Esophagus muscularis mucosa (tissue), 4 donors: ENCODE data around the gene VWA7. TPM values are rescaled to one million over a fixed set of nuclear protein-coding genes. Genes with fewer than 3 reads are reported as not detected.

Experiments used
- DNase-seq: peaks from one replicate; pipeline ENCODE4 v3.0.0-alpha.2; 2017; ENCODE audit errors: extremely low spot score
- H3K27ac ChIP-seq, 4 donors: fragments of 200-600 bp; sonication (generic); replicated peaks in 1 of 4; 1 replicate in 3 of 4; 2 replicates in 1 of 4; pipeline ENCODE4 v1.5.1; 2016 to 2019; ENCODE audit warnings: mild to moderate bottlenecking in 1 of 4
- H3K27me3 ChIP-seq, 4 donors: fragments of 200-600 bp; sonication (generic); one replicate each; pipeline versions ENCODE4 v1.5.1 to v1.6.0; 2016 to 2019
- H3K36me3 ChIP-seq, 4 donors: fragments of 200-600 bp; sonication (generic); one replicate each; pipeline ENCODE4 v1.5.1; 2016 to 2019
- H3K4me1 ChIP-seq, 4 donors: fragments of 200-600 bp; sonication (generic); one replicate each; pipeline ENCODE4 v1.5.1; 2016 to 2019
- H3K4me3 ChIP-seq, 4 donors: fragments of 200-600 bp; sonication (generic); 1 replicate in 2 of 4; 2 replicates in 2 of 4; pipeline ENCODE4 v1.5.1; 2016 to 2019; ENCODE audit warnings: mild to moderate bottlenecking in 4 of 4, moderate library complexity in 1 of 4
- H3K9me3 ChIP-seq, 4 donors: fragments of 200-600 bp; sonication (generic); 1 replicate in 3 of 4; 2 replicates in 1 of 4; pipeline ENCODE4 v1.5.1; 2016 to 2019
- CTCF ChIP-seq, 3 experiments: fragments of 200-600 bp in 2 of 3; fragments of 450-650 bp in 1 of 3; sonication (generic) in 2 of 3; IDR thresholded peaks; one replicate each; pipeline ENCODE4 v1.5.1; 2017 to 2019; ENCODE audit warnings: antibody characterized with exemption in 3 of 3, mild to moderate bottlenecking in 2 of 3, moderate library complexity in 1 of 3
- EP300 ChIP-seq: sonication (generic); formaldehyde crosslinking; IDR thresholded peaks from one replicate; pipeline ENCODE4 v1.6.1; 2017; ENCODE audit warnings: antibody characterized with exemption
- POLR2A ChIP-seq: fragments of 450-650 bp; IDR thresholded peaks from one replicate; pipeline ENCODE4 v1.6.1; 2017; ENCODE audit warnings: antibody characterized with exemption, moderate library complexity, mild to moderate bottlenecking, low read depth
- POLR2AphosphoS5 ChIP-seq, 2 donors: sonication (generic); formaldehyde crosslinking; IDR thresholded peaks; one replicate each; pipeline ENCODE4 v1.6.1; 2017; ENCODE audit warnings: antibody characterized with exemption in 2 of 2
- WGBS: methylation state at CpG from one replicate; pipeline ENCODE4 v1.1.5; 2018; 5-methylcytosine and 5-hydroxymethylcytosine counted together
- intact Hi-C: fragments of 100-400 bp; cut with DNase I; formaldehyde crosslinking; loops from one replicate; pipeline ENCODE4 v1.15.1; 2023
- total RNA-seq, 4 donors: library from RNA; depleted of rRNA; stranded (reverse); fragments of >200 nt; gene quantifications; one replicate each; pipeline versions ENCODE4 v1.1.0 to v1.2.1, GENCODE V29; 2016

Gene VWA7
- total RNA-seq, 4 donors from 2014 or later = 0.40 to 0.50 (median 0.45) TPM; not detected in 1

- Histone ChIP-seq H3K27ac (no peak overlapping the region), H3K4me1 (peaks cover 12 to 22% (median 16%) of the 10 kb centered on the region in 4 donors), H3K9me3 (no peaks in the 10 kb centered on the region), H3K27me3 (no peaks in the 10 kb centered on the region), H3K36me3 (peaks cover 16 to 25% (median 20%) of the 10 kb centered on the region in 4 donors), H3K4me3 (no peak overlapping the region)
- no peak for DNase-seq
- 85% methylated on average over 4 of the region's 4 CpGs for WGBS
- intact Hi-C loops = no loop called here
- TF ChIP-seq POLR2A (no peak), POLR2AphosphoS5 (IDR thresholded peaks at IDR 0.05) (no peak), EP300 (no peak), CTCF (IDR thresholded peaks at IDR 0.05) (no peak)
These were observed 1.9 kb downstream of the VWA7 start for GRCh38 chr6:31775184-31775583.

GRCh38 chr6:31771992-31772358 lies 5.2 kb downstream of the VWA7 start:
- intact Hi-C loops = loop anchor here (5.0 kb wide), 1 partner anchor 60 kb away; no protein-coding TSS in a partner anchor
- Histone ChIP-seq H3K27ac (no peak overlapping the region), H3K4me3 (no peak overlapping the region), H3K36me3 (no peaks in the 10 kb centered on the region), H3K9me3 (no peaks in the 10 kb centered on the region), H3K4me1 (peaks cover 5 to 22% (median 11%) of the 10 kb centered on the region in 4 donors), H3K27me3 (no peaks in the 10 kb centered on the region)
- no peak for DNase-seq
- TF ChIP-seq POLR2A = no peak
- TF ChIP-seq CTCF (IDR thresholded peaks at IDR 0.05) = no peak
- no peak for TF ChIP-seq POLR2AphosphoS5 (IDR thresholded peaks at IDR 0.05)
- TF ChIP-seq EP300 = no peak
- WGBS = 65% methylated on average over 4 of the region's 4 CpGs

- peaks cover 0 to 22% (median 14%) of the 10 kb centered on the region in 4 donors for H3K4me1 ChIP-seq
- peaks cover 0 to 3% (median 0%) of the 10 kb centered on the region in 4 donors for H3K27me3 ChIP-seq
- intact Hi-C loops = loop anchor here (5.0 kb wide), 1 partner anchor 61 kb away; no protein-coding TSS in a partner anchor
- no peak for TF ChIP-seq POLR2AphosphoS5 (IDR thresholded peaks at IDR 0.05)
- no peak for TF ChIP-seq POLR2A
- no peak for TF ChIP-seq CTCF (IDR thresholded peaks at IDR 0.05)
- no peak for TF ChIP-seq EP300
- H3K4me3 ChIP-seq = no peak overlapping the region
- 93% methylated on average over 2 of the region's 2 CpGs for WGBS
- H3K27ac ChIP-seq = no peak overlapping the region
- H3K36me3 ChIP-seq = no peaks in the 10 kb centered on the region
- DNase-seq = no peak
- no peaks in the 10 kb centered on the region for H3K9me3 ChIP-seq
These were observed 6.3 kb downstream of the VWA7 start for GRCh38 chr6:31770860-31771259.

GRCh38 chr6:31769684-31770371 lies 7.3 kb downstream of the VWA7 start:
- Histone ChIP-seq H3K4me1 (peaks cover 0 to 25% (median 16%) of the 10 kb centered on the region in 4 donors), H3K36me3 (no peaks in the 10 kb centered on the region), H3K27me3 (peaks cover 0 to 3% (median 0%) of the 10 kb centered on the region in 4 donors), H3K4me3 (no peak overlapping the region), H3K27ac (no peak overlapping the region), H3K9me3 (no peaks in the 10 kb centered on the region)
- intact Hi-C loops = loop anchor here (2.0 to 5.0 kb wide), 3 partner anchors 43 to 89 kb away; partner anchors contain the start of genes DDAH2 and LY6G5C
- 46% methylated on average over 9 of the region's 12 CpGs for WGBS
- peak; percentile 44 to 59 for TF ChIP-seq POLR2AphosphoS5 (IDR thresholded peaks at IDR 0.05)
- peak; percentile 74 to 93 (median 86) for TF ChIP-seq CTCF (IDR thresholded peaks at IDR 0.05)
- TF ChIP-seq EP300 = no peak
- DNase-seq = no peak
